GM12878 (cell line): ENCODE measurements around the gene MACROD2.

Experiments used
- PBX3 ChIP-seq: IDR thresholded peaks from 2 replicates; pipeline ENCODE4 v1.6.1; 2011; ENCODE audit warnings: mild to moderate bottlenecking, low read depth, low read length, moderate library complexity; ENCODE audit not compliant: insufficient replicate concordance
- POLR2AphosphoS5 ChIP-seq: IDR thresholded peaks from 2 replicates; pipeline ENCODE4 v1.6.1; 2011; ENCODE audit warnings: mild to moderate bottlenecking, low read length, inconsistent platforms
- REST ChIP-seq: IDR thresholded peaks from 2 replicates; pipeline ENCODE4 v1.6.1; 2012; ENCODE audit warnings: mild to moderate bottlenecking, low read depth, low read length
- TF ChIP-seq, protein P1 (sequence below), 3 experiments: IDR thresholded peaks in 2 of 3; conservative IDR thresholded peaks in 1 of 3; 2 replicates each; pipeline ENCODE4 v1.5.1; 2011; ENCODE audit warnings: low read depth in 3 of 3, low read length in 3 of 3, mild to moderate bottlenecking in 3 of 3, control low read depth in 2 of 3, moderate library complexity in 2 of 3, inconsistent platforms in 1 of 3, mixed read lengths in 1 of 3; ENCODE audit not compliant: control insufficient read depth in 2 of 3, insufficient read depth in 1 of 3; ENCODE audit errors: extremely low read depth in 1 of 3
- TF ChIP-seq, protein P2 (sequence below): IDR thresholded peaks from 2 replicates; pipeline ENCODE4 v1.6.1; 2011; ENCODE audit warnings: low read depth, low read length, improper control_type of control experiment, borderline replicate concordance

DNA sequence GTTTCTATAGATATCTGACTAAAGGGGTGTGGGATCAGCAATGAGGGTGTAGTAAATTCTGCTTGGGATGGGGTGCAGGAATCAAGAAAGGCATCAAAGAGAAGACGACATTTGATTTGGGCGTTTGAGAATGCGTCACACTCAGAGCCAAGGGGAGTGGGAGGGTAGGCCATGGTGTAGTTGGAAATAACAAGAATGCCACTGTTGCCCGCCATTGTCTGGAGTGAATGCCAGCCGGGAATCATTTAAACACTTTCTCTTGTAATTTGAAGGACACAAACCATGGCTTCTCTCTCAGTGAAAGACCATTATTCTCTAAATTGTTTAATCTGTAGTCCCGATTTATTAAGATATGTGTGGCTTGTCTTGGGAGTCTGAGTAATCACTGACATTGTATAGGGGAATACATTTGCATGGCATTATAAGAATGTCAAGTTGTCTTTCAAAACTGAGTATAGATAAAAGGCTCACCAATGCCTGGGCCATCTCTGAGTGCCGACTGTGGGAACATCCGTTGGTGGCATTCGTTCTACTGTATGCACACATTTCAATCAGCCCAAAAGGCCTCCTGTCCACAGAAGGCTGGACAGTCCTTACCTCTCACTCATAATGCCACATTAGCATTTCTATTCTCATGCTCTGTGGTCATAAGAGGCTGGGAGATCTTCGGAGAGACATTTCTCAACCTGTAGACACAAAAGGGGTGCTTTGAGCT, 1800.1 kb downstream of the MACROD2 start:
- no peak for TF ChIP-seq REST
- TF ChIP-seq, protein P1, sequence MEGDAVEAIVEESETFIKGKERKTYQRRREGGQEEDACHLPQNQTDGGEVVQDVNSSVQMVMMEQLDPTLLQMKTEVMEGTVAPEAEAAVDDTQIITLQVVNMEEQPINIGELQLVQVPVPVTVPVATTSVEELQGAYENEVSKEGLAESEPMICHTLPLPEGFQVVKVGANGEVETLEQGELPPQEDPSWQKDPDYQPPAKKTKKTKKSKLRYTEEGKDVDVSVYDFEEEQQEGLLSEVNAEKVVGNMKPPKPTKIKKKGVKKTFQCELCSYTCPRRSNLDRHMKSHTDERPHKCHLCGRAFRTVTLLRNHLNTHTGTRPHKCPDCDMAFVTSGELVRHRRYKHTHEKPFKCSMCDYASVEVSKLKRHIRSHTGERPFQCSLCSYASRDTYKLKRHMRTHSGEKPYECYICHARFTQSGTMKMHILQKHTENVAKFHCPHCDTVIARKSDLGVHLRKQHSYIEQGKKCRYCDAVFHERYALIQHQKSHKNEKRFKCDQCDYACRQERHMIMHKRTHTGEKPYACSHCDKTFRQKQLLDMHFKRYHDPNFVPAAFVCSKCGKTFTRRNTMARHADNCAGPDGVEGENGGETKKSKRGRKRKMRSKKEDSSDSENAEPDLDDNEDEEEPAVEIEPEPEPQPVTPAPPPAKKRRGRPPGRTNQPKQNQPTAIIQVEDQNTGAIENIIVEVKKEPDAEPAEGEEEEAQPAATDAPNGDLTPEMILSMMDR (IDR thresholded peaks at IDR 0.05 in 2 of 3, conservative IDR thresholded peaks at IDR 0.05 in 1 of 3; ENCODE audit: control insufficient read depth in 2 of 3, extremely low read depth in 1 of 3, insufficient read depth in 1 of 3, low read depth in 3 of 3, low read length in 3 of 3) = no peak
- no peak for TF ChIP-seq POLR2AphosphoS5
- TF ChIP-seq, protein P2, sequence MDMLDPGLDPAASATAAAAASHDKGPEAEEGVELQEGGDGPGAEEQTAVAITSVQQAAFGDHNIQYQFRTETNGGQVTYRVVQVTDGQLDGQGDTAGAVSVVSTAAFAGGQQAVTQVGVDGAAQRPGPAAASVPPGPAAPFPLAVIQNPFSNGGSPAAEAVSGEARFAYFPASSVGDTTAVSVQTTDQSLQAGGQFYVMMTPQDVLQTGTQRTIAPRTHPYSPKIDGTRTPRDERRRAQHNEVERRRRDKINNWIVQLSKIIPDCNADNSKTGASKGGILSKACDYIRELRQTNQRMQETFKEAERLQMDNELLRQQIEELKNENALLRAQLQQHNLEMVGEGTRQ = no peak
- TF ChIP-seq PBX3 = no peak
